GM21390 (cell line): ENCODE data around the gene ZNF626.
"Not testable (repeated sequence)": the region's sequence is repeated elsewhere in the genome, so short reads cannot be mapped to it uniquely, and the experiment has no call there.

ENCODE experiments used
- ATAC-seq: cut with Tn5 transposase; IDR thresholded peaks from one replicate; pipeline ENCODE4 v1.9.1; 2021; ENCODE audit not compliant: unreplicated experiment

ZNF626 gene

GRCh38 chr19:20661150-20661819 lies at the start of gene ZNF626:
TSS of gene ZNF626 (minus strand) at chr19:20661571. CDS start at chr19:20661446, 125 bp downstream.
- peak; percentile 91 for ATAC-seq

GRCh38 chr19:20669263-20669662 lies 7.9 kb upstream of the ZNF626 start:
- ATAC-seq: no peak

- ATAC-seq: no peak
These were observed 5.9 kb upstream of the ZNF626 start for GRCh38 chr19:20667281-20667680.

GRCh38 chr19:20664901-20665781 lies 3.8 kb upstream of the ZNF626 start:
- no peak for ATAC-seq

- not testable (repeated sequence) for ATAC-seq
These were observed 3.1 kb upstream of the ZNF626 start for GRCh38 chr19:20664475-20664874.

- no peak for ATAC-seq
These were observed 1.2 kb upstream of the ZNF626 start for GRCh38 chr19:20662421-20663105.

GRCh38 chr19:20660473-20661140 lies 764 bp downstream of the ZNF626 start:
- no peak for ATAC-seq

- ATAC-seq: no peak
These were observed 20.8 kb downstream of the ZNF626 start for GRCh38 chr19:20640545-20640944.

GRCh38 chr19:20640023-20640422 lies 21.3 kb downstream of the ZNF626 start:
- no peak for ATAC-seq

GRCh38 chr19:20624560-20624959 lies 36.8 kb downstream of the ZNF626 start:
- not testable (repeated sequence) for ATAC-seq

- no peak for ATAC-seq
These were observed 45.3 kb downstream of the ZNF626 start for GRCh38 chr19:20616071-20616470.

- ATAC-seq: not testable (repeated sequence)
These were observed 46.4 kb downstream of the ZNF626 start for GRCh38 chr19:20614971-20615370.

GRCh38 chr19:20612711-20613316 lies 48.6 kb downstream of the ZNF626 start:
- no peak for ATAC-seq

- ATAC-seq: no peak
These were observed 49.5 kb downstream of the ZNF626 start for GRCh38 chr19:20611866-20612265.

GRCh38 chr19:20607943-20608342 lies 53.4 kb downstream of the ZNF626 start:
- ATAC-seq: no peak
